COLO829 (cell line): Measurements from ENCODE around the gene AVPR1B.
"Not testable (repeated sequence)": the region's sequence is repeated elsewhere in the genome, so short reads cannot be mapped to it uniquely, and the experiment has no call there.

Source experiments
- DNase-seq: peaks from one replicate; pipeline ENCODE4 v3.0.0; 2012; ENCODE audit warnings: low spot score

Gene AVPR1B

GRCh38 chr1:206081856-206082255, 35.3 kb downstream of the AVPR1B start:
- DNase-seq, result no peak

GRCh38 chr1:206080026-206080820, 37.0 kb downstream of the AVPR1B start:
- no peak for DNase-seq

- no peak for DNase-seq
These were observed 38.1 kb downstream of the AVPR1B start for GRCh38 chr1:206079135-206079534.

- DNase-seq, result no peak
These were observed 41.1 kb downstream of the AVPR1B start for GRCh38 chr1:206075786-206076755.

GRCh38 chr1:206074839-206075238, 42.3 kb downstream of the AVPR1B start:
- no peak for DNase-seq

GRCh38 chr1:206070627-206071304, 46.4 kb downstream of the AVPR1B start:
- DNase-seq, result no peak

- DNase-seq, result no peak
These were observed 48.9 kb downstream of the AVPR1B start for GRCh38 chr1:206068314-206068713.

- no peak for DNase-seq
These were observed 49.5 kb downstream of the AVPR1B start for GRCh38 chr1:206067486-206068227.

- DNase-seq, result no peak
These were observed 50.6 kb downstream of the AVPR1B start for GRCh38 chr1:206066479-206067171.

GRCh38 chr1:206065547-206066145, 51.5 kb downstream of the AVPR1B start:
- DNase-seq, result no peak

- not testable (repeated sequence) for DNase-seq
These were observed 52.7 kb downstream of the AVPR1B start for GRCh38 chr1:206064501-206064900.

GRCh38 chr1:206064001-206064400, 53.2 kb downstream of the AVPR1B start:
- DNase-seq, result not testable (repeated sequence)

- DNase-seq, result no peak
These were observed 54.7 kb downstream of the AVPR1B start for GRCh38 chr1:206062464-206062863.

GRCh38 chr1:206060844-206061243, 56.3 kb downstream of the AVPR1B start:
- DNase-seq, result no peak
